Kidney (tissue), 14 donors: ENCODE data around the gene DHRS3. TPM values are rescaled to one million over a fixed set of nuclear protein-coding genes. Genes with fewer than 3 reads are reported as not detected.

Experiments
- DNase-seq, 5 donors: peaks; one replicate each; pipeline ENCODE4 v3.0.0-alpha.2; 2013 to 2020
- FAIRE-seq: peaks from 2 replicates; lab custom pipeline; 2012; peaks lifted over from hg19 to GRCh38; lab: Jason Lieb, UNC
- H3K27ac ChIP-seq, 2 donors: one replicate each; pipeline ENCODE4 v1.7.0; 2013; ENCODE audit warnings: low read depth in 2 of 2, low read length in 2 of 2, inconsistent platforms in 1 of 2
- H3K27me3 ChIP-seq: one replicate; pipeline ENCODE4 v1.7.1; 2013; ENCODE audit warnings: low read length, inconsistent platforms; ENCODE audit not compliant: control insufficient read depth, insufficient read depth
- H3K36me3 ChIP-seq, 3 donors: one replicate each; pipeline versions ENCODE4 v1.7.0 to v1.7.1; 2013; ENCODE audit warnings: low read length in 3 of 3, control low read depth in 1 of 3, inconsistent platforms in 1 of 3; ENCODE audit not compliant: insufficient read depth in 3 of 3, control insufficient read depth in 2 of 3
- H3K4me1 ChIP-seq, 3 donors: one replicate each; pipeline versions ENCODE4 v1.7.0 to v1.7.1; 2013; ENCODE audit warnings: low read length in 3 of 3, inconsistent platforms in 1 of 3, low read depth in 1 of 3; ENCODE audit not compliant: control insufficient read depth in 2 of 3, insufficient read depth in 2 of 3
- H3K4me3 ChIP-seq, 3 donors: one replicate each; pipeline versions ENCODE4 v1.7.0 to v1.8.1; 2013; ENCODE audit warnings: low read length in 3 of 3, control low read depth in 1 of 3, inconsistent platforms in 1 of 3
- H3K9ac ChIP-seq, 3 donors: one replicate each; pipeline versions ENCODE4 v1.7.0 to v1.7.1; 2013; ENCODE audit warnings: low read length in 3 of 3, control low read depth in 1 of 3, inconsistent platforms in 1 of 3
- H3K9me3 ChIP-seq, 3 donors: one replicate each; pipeline versions ENCODE4 v1.7.0 to v1.7.1; 2013; ENCODE audit warnings: low read length in 3 of 3, control low read depth in 1 of 3, inconsistent platforms in 1 of 3; ENCODE audit not compliant: control insufficient read depth in 2 of 3, insufficient read depth in 1 of 3
- CTCF ChIP-seq: IDR thresholded peaks from 3 replicates; pipeline ENCODE4 v1.5.1; 2012; ENCODE audit warnings: mild to moderate bottlenecking, moderate library complexity, borderline replicate concordance; ENCODE audit not compliant: insufficient read depth; ENCODE audit errors: extremely low read depth
- intact Hi-C: fragments of 100-400 bp; cut with DNase I; formaldehyde crosslinking; loops from one replicate; pipeline ENCODE4 v1.11.1; 2022
- polyA plus RNA-seq: library from polyadenylated mRNA; stranded (reverse); fragments of 350-450 nt; fragmentation: Illumina TruSeq; extraction: RNeasy Lipid Tissue Mini Kit (QIAGEN cat#74804); gene quantifications from one replicate; pipeline ENCODE4 v1.2.3, GENCODE V29; 2014; ENCODE audit warnings: low read depth, low replicate concordance; ENCODE audit not compliant: insufficient read depth
- total RNA-seq: library from RNA; stranded (reverse); fragmentation: NEBNext Ultra II Directional; extraction: Animal tissue kit (Norgen Biotek cat#: 25700); gene quantifications from one replicate; pipeline ENCODE4 v1.2.1, GENCODE V29; 2021
- donor health status: control.
- donor health status: control.
- donor health status: control.
- donor health status: control.
- donor health status: control.
- donor health status: DM: yes; HTN: yes; CAD: no.
- donor health status: Normal renal cell carcinoma (clear cell type).

Gene DHRS3
- total and polyA plus RNA-seq, 2 donors from 2014 or later = 44.8 to 97.1 TPM

- H3K4me1 ChIP-seq = peaks cover 2 to 8% (median 6%) of the 10 kb centered on the region in 3 donors
- TF ChIP-seq CTCF = no peak
- FAIRE-seq (no peak), DNase-seq (peak in 1 of 5 donors; percentile 45)
- H3K9ac ChIP-seq = no peak overlapping the region
- H3K4me3 ChIP-seq = no peak overlapping the region
- H3K27ac ChIP-seq = no peak overlapping the region
- no peaks in the 10 kb centered on the region for H3K9me3 ChIP-seq
- H3K27me3 ChIP-seq = no peaks in the 10 kb centered on the region
- no peaks in the 10 kb centered on the region for H3K36me3 ChIP-seq
- intact Hi-C loops = no loop called here
Observed at GRCh38 chr1:12547586-12548225, 70.3 kb downstream of the DHRS3 start.

GRCh38 chr1:12546771-12547585 is 71.0 kb downstream of the DHRS3 start:
- Histone ChIP-seq H3K4me3 (no peak overlapping the region), H3K9ac (no peak overlapping the region), H3K9me3 (no peaks in the 10 kb centered on the region), H3K27ac (no peak overlapping the region), H3K27me3 (no peaks in the 10 kb centered on the region), H3K4me1 (peaks cover 2 to 8% (median 6%) of the 10 kb centered on the region in 3 donors), H3K36me3 (no peaks in the 10 kb centered on the region)
- FAIRE-seq (no peak), DNase-seq (peak in 1 of 5 donors; percentile 25)
- no peak for TF ChIP-seq CTCF
- intact Hi-C loops = no loop called here

- no peaks in the 10 kb centered on the region for H3K27me3 ChIP-seq
- no peak overlapping the region for H3K4me3 ChIP-seq
- no peak for TF ChIP-seq CTCF
- intact Hi-C loops = no loop called here
- no peak overlapping the region for H3K9ac ChIP-seq
- no peaks in the 10 kb centered on the region for H3K36me3 ChIP-seq
- DNase-seq (peak in 1 of 5 donors; percentile 31), FAIRE-seq (no peak)
- peaks cover 5 to 15% (median 6%) of the 10 kb centered on the region in 3 donors for H3K4me1 ChIP-seq
- H3K27ac ChIP-seq = no peak overlapping the region
- no peaks in the 10 kb centered on the region for H3K9me3 ChIP-seq
Observed at GRCh38 chr1:12544992-12545391, 73.0 kb downstream of the DHRS3 start.
